ENCODE results near the gene CD3G.

DNA sequence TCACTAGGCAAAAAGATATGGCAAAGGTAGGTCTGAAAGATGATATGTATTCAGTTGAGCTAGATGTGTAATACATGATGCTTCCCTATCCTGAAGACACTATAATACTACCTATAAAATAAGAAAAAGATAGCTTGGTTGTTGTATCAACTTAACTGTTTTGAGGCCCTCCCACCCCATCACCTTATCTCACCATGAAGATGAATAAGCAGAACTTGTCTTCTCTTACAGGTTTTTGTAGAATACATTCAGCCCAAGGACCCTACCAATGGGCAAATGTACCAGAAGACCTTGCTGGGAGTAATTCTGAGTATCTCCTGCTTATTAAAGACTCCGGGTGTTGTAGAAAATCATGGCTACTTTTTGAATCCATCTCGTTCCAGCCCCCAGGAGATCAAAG, 29.1 kb downstream of the CD3G start:
- TF ChIP-seq CTCF (IDR thresholded peaks at IDR 0.05), result no peak
- TF ChIP-seq ZFX (IDR thresholded peaks at IDR 0.05; ENCODE audit: borderline replicate concordance), result no peak
